Natural killer cell (primary cell): ENCODE results near the gene DSG3. TPM values are rescaled to one million over a fixed set of nuclear protein-coding genes. Genes with fewer than 3 reads are reported as not detected.

Source experiments
- ATAC-seq, 3 donors: fragments of 150-1000 bp in 2 of 3; fragments of 200-7000 bp in 1 of 3; cut with Tn5 transposase; 1 replicate in 1 of 3; 2 replicates in 2 of 3; pipeline ENCODE4 v1.10.0; 2021; ENCODE audit warnings: mild to moderate bottlenecking in 2 of 3, moderate library complexity in 2 of 3
- DNase-seq, 2 donors: peaks; one replicate each; pipeline versions ENCODE4 v3.0.0 to v3.0.0-alpha.2; 2013 to 2021; ENCODE audit warnings: mixed read lengths in 1 of 2
- H3K27ac ChIP-seq: one replicate; pipeline ENCODE4 v1.5.1; 2013; ENCODE audit warnings: mild to moderate bottlenecking, low read length
- H3K27me3 ChIP-seq: one replicate; pipeline ENCODE4 v1.6.1; 2013; ENCODE audit warnings: low read length; ENCODE audit not compliant: control insufficient read depth, insufficient read depth
- H3K36me3 ChIP-seq: one replicate; pipeline ENCODE4 v1.6.1; 2013; ENCODE audit warnings: low read length; ENCODE audit not compliant: control insufficient read depth, insufficient read depth
- H3K4me1 ChIP-seq: one replicate; pipeline ENCODE4 v1.6.1; 2013; ENCODE audit warnings: low read length; ENCODE audit not compliant: control insufficient read depth, insufficient read depth
- H3K4me3 ChIP-seq: one replicate; pipeline ENCODE4 v1.5.1; 2013; ENCODE audit warnings: low read length
- H3K9me3 ChIP-seq: one replicate; pipeline ENCODE4 v1.6.1; 2013; ENCODE audit warnings: low read length; ENCODE audit not compliant: control insufficient read depth, insufficient read depth
- H3K27ac Mint-ChIP-seq, 2 donors: one replicate each; pipeline ENCODE4 v1.8.0; 2022; ENCODE audit warnings: mild to moderate bottlenecking in 2 of 2, mixed read lengths in 2 of 2, moderate library complexity in 1 of 2
- H3K27me3 Mint-ChIP-seq, 2 donors: one replicate each; pipeline ENCODE4 v1.8.0; 2022; ENCODE audit warnings: low read depth in 2 of 2, mixed read lengths in 2 of 2
- H3K36me3 Mint-ChIP-seq: one replicate; pipeline ENCODE4 v1.8.0; 2022; ENCODE audit warnings: mixed read lengths
- H3K4me1 Mint-ChIP-seq, 2 donors: one replicate each; pipeline ENCODE4 v1.8.0; 2022; ENCODE audit warnings: mixed read lengths in 2 of 2
- H3K4me3 Mint-ChIP-seq: one replicate; pipeline ENCODE4 v1.8.0; 2022; ENCODE audit warnings: mild to moderate bottlenecking, moderate library complexity, mixed read lengths
- H3K9me3 Mint-ChIP-seq, 2 donors: one replicate each; pipeline ENCODE4 v1.8.0; 2022; ENCODE audit warnings: mixed read lengths in 2 of 2
- WGBS: methylation state at CpG from one replicate; pipeline ENCODE4 v1.1.7; 2013; ENCODE audit warnings: missing lambda C conversion rate; ENCODE audit not compliant: insufficient coverage; 5-methylcytosine and 5-hydroxymethylcytosine counted together
- intact Hi-C: fragments of 100-400 bp; cut with micrococcal nuclease; formaldehyde crosslinking; loops from one replicate; pipeline ENCODE4 v1.14.2; 2022
- total RNA-seq, 4 donors: library from RNA; stranded (reverse); fragments of 120-200 nt in 1 of 4; gene quantifications; one replicate each; pipeline versions ENCODE4 v1.2.3 to v1.2.4, GENCODE V29; 2013 to 2022
- TF ChIP-seq, protein P1 (sequence below): fragments of 200-600 bp; IDR thresholded peaks from one replicate; pipeline ENCODE4 v1.8.0; 2022; ENCODE audit warnings: antibody characterized with exemption

The DSG3 gene
- total RNA-seq, 3 donors from 2014 or later (not counting 1 experiment from before 2014, with no cell fraction given), result 0.28 TPM; not detected in 2

DNA sequence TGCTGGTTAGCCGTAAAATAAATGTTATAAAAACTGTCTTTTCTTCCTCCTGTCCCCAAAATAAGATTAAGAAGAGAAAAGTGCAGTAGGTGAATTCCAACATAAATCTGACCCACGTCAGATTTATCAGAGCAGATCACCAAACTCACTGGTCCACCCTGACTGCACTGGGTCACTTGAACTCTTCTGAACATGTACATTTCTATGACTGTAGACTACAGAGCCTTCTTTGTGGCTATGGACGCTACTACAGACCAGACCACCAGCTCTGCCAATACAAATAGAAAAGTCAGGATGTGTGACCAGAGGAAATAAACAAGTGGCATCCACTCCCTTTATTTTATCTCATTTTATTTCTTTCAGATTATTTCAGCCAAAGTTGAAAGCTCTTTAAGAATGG, 62.0 kb downstream of the DSG3 start:
- no peak overlapping the region for H3K4me3 ChIP-seq
- H3K27ac ChIP-seq, result no peak overlapping the region
- TF ChIP-seq, protein P1, sequence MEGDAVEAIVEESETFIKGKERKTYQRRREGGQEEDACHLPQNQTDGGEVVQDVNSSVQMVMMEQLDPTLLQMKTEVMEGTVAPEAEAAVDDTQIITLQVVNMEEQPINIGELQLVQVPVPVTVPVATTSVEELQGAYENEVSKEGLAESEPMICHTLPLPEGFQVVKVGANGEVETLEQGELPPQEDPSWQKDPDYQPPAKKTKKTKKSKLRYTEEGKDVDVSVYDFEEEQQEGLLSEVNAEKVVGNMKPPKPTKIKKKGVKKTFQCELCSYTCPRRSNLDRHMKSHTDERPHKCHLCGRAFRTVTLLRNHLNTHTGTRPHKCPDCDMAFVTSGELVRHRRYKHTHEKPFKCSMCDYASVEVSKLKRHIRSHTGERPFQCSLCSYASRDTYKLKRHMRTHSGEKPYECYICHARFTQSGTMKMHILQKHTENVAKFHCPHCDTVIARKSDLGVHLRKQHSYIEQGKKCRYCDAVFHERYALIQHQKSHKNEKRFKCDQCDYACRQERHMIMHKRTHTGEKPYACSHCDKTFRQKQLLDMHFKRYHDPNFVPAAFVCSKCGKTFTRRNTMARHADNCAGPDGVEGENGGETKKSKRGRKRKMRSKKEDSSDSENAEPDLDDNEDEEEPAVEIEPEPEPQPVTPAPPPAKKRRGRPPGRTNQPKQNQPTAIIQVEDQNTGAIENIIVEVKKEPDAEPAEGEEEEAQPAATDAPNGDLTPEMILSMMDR, result no peak
- 77% methylated on average over 2 of the region's 3 CpGs for WGBS
- H3K9me3 ChIP-seq, result no peaks in the 10 kb centered on the region
- DNase-seq (no peak), ATAC-seq (no peak)
- H3K27me3 Mint-ChIP-seq, result peaks cover 8 to 19% of the 10 kb centered on the region in 2 donors
- H3K4me3 Mint-ChIP-seq, result no peak overlapping the region
- H3K9me3 Mint-ChIP-seq, result no peaks in the 10 kb centered on the region
- H3K27me3 ChIP-seq, result no peaks in the 10 kb centered on the region
- no peaks in the 10 kb centered on the region for H3K36me3 Mint-ChIP-seq
- intact Hi-C loops, result no loop called here
- no peaks in the 10 kb centered on the region for H3K4me1 ChIP-seq
- H3K36me3 ChIP-seq, result no peaks in the 10 kb centered on the region
- no peaks in the 10 kb centered on the region for H3K4me1 Mint-ChIP-seq
- no peak overlapping the region for H3K27ac Mint-ChIP-seq

DNA sequence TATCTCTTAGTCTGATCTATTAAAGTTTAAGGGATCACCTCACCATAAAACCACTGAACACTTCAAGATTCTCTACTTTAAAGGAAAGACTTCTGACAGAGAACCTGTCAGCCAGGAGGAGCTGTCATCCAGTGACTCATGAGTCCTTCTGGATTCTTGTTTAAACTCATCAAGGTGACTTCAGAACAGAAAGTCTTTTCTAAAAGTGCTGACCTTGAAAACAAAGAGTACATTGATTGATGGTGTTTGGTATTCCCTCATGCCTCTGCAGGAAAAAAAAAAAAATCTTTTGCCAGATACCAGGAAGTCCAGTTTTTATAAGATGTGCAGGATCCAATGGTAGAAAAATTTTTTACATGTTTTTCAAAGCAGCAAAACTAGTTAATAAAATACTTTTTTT, 62.8 kb downstream of the DSG3 start:
- H3K27me3 Mint-ChIP-seq, result peaks cover 8 to 19% of the 10 kb centered on the region in 2 donors
- H3K27ac Mint-ChIP-seq, result no peak overlapping the region
- no peaks in the 10 kb centered on the region for H3K36me3 Mint-ChIP-seq
- Histone ChIP-seq H3K27me3 (no peaks in the 10 kb centered on the region), H3K4me1 (no peaks in the 10 kb centered on the region), H3K4me3 (no peak overlapping the region), H3K36me3 (no peaks in the 10 kb centered on the region), H3K27ac (no peak overlapping the region), H3K9me3 (no peaks in the 10 kb centered on the region)
- ATAC-seq (no peak), DNase-seq (no peak)
- H3K9me3 Mint-ChIP-seq, result no peaks in the 10 kb centered on the region
- intact Hi-C loops, result no loop called here
- TF ChIP-seq, protein P1, result no peak
- no peak overlapping the region for H3K4me3 Mint-ChIP-seq
- no peaks in the 10 kb centered on the region for H3K4me1 Mint-ChIP-seq

DNA sequence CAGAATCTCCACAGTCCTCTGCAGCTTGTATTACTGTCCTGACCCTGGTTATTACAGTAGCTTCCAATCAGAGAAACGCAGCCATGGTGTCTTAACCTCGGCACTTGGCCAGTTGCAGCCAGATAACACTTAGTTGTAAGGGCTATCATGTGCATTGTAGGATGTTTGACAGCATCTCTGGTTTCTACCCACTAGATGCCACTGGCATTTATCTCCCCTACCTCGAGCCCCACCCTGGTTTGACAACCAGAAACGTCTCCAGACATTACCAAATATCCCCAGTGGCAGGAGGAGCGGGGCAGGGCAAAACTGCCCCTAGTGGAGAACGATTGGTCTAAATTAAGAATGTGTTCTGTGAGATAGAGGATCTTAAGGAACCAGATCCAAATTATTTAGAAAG, 63.6 kb downstream of the DSG3 start:
- intact Hi-C loops, result no loop called here
- H3K27ac Mint-ChIP-seq, result no peak overlapping the region

More for the DNA sequence above, 63.6 kb downstream of the DSG3 start:
- H3K27me3 ChIP-seq, result no peaks in the 10 kb centered on the region
- Mint-ChIP-seq H3K36me3 (no peaks in the 10 kb centered on the region), H3K4me3 (no peak overlapping the region), H3K9me3 (no peaks in the 10 kb centered on the region), H3K4me1 (no peaks in the 10 kb centered on the region), H3K27me3 (peaks cover 8 to 19% of the 10 kb centered on the region in 2 donors)
- H3K4me1 ChIP-seq, result no peaks in the 10 kb centered on the region
- peak in 1 of 3 donors; percentile 30 for ATAC-seq
- TF ChIP-seq, protein P1, result no peak
- no peak for DNase-seq
- no peak overlapping the region for H3K4me3 ChIP-seq
- H3K9me3 ChIP-seq, result no peaks in the 10 kb centered on the region
- WGBS, result 83% methylated on average over 4 of the region's 6 CpGs
- H3K36me3 ChIP-seq, result no peaks in the 10 kb centered on the region
- H3K27ac ChIP-seq, result no peak overlapping the region
